GM18505 (cell line): ENCODE results near the gene TACSTD2.
"Not testable (repeated sequence)": the region's sequence is repeated elsewhere in the genome, so short reads cannot be mapped to it uniquely, and the experiment has no call there.

Source experiments
- ATAC-seq: cut with Tn5 transposase; IDR thresholded peaks from one replicate; pipeline ENCODE4 v1.9.1; 2021; ENCODE audit not compliant: unreplicated experiment
- POLR2A ChIP-seq: IDR thresholded peaks from 4 replicates; pipeline ENCODE4 v1.6.1; 2011; ENCODE audit warnings: borderline replicate concordance; ENCODE audit not compliant: insufficient read depth, insufficient read length; ENCODE audit errors: extremely low read depth

TACSTD2 gene

DNA sequence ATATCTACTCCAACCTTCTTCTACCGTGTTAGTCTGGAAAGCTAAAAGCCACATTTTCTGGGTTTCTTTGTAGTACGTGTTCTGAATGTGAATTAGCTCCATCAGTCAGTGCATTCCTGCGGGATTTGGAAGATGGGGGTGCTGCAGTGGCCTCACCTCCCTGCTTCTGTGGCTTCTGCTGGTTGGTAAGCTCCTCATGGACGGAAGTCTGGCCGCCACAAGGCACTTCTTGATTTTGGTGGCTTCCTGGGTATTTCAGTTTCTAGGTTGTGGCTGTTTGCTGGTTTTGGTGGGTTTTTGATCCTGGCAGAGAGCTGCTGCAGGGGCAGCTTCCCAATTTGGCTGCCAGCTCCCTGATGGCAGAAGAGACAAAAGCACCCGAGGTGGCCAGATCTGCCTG, 20.9 kb upstream of the TACSTD2 start:
- ATAC-seq, result no peak
- TF ChIP-seq POLR2A, result no peak

DNA sequence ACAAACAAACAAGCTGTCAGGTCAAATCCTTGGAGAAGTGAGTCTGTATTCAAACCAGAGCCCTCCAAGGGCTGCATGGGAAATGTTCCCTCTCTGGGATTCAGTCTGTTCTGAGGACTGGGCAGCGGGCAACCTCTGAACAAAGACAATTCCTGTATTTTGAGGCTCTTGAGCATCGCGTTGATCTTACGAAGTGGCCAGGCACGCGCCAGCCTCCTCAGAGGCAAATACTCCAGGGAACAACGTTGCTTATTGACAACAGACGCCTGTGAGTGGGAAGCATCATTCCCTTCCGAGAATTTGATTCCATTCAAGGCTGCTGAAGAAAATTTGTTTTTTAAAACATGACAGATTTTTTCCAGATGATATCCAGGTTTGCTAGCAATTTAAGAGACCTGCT, 20.0 kb upstream of the TACSTD2 start:
- no peak for ATAC-seq
- no peak for TF ChIP-seq POLR2A

DNA sequence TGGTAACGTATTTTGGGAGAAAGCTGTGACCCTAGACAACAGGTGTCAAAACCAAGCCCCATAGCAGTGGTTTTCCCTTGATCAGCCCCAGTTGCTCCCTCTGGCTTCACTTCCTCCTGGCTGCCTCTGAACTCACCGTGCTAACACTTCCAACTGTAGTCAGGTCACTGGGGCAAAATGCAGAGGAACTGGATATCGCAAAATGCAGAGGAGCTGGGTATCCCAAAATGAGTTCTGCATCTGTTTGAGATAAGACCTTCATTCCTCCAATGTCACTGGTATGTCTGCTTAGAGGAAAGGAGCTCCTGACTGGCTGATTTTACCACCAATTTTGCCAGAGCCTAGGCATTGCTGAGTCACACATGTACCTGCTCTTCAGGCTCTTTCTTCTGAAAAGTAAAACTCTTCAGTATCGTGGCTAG, 19.6 kb upstream of the TACSTD2 start:
- ATAC-seq, result no peak
- TF ChIP-seq POLR2A, result no peak

DNA sequence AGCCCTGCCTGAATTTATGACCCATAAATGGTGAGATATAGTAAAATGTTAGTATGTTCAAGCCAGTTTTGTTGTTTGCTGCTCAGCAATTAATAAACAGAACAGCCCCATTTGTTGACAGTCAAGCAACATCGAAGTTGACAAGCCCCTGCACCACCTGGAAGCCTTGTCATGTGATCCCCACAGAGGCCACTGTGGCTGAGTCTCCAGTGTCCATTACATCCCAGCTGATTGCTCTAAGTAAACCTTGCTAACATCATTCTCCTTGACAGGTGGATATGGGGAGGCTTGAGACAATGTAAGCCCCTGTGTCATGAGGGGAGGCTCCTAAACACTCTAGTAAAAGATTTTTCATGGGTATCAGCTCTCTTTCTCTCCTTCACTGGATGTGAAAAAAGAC, 17.5 kb upstream of the TACSTD2 start:
- ATAC-seq, result no peak
- TF ChIP-seq POLR2A, result no peak

DNA sequence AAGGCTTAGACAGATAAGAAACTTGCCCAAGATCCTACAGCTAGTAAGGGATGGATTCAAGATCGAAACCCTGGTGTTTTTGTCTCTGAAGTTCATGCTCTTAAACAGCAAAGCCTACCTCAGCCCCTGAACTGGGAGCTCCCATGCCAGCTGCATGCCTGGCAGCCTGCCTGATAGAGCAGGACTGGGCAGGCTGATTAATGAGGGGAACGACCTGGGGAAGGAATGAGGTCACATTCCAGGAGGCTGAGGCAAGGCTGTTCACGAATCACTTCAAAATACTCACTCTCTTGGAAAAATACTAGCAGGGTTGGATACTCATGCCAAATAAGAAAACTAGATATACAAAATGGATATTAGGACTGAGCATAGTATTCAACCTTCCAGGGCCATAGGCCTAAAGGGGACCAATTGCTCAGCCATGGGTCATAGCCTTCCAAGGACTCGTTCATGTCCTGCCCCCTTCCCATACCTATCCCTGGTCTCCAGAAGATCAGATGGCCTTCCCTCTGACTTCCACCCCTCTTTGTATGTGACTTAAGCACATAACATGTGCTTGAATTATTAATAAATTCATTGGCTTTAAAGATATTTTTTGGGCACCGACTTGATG, 15.6 kb upstream of the TACSTD2 start:
- no peak for ATAC-seq
- no peak for TF ChIP-seq POLR2A

DNA sequence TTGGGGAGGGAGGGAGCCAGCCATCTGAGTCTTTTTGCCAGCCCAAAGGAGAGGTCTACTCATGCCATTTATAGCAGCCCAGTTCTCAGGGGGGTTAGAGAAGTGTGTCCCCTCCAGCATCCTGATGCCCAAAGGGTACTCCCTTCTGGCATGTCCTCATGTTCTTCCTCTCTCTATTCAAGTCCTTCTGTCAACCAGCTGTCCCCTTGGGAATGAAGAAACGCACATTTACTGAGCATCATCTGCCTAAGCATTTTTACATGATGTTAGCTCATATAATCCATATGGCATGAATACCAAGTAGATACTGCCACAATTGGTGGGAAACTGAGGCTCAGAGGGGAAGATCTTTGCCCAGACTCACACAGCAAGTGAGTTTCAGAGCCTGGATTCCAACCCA, 14.8 kb upstream of the TACSTD2 start:
- TF ChIP-seq POLR2A, result no peak
- ATAC-seq, result no peak

DNA sequence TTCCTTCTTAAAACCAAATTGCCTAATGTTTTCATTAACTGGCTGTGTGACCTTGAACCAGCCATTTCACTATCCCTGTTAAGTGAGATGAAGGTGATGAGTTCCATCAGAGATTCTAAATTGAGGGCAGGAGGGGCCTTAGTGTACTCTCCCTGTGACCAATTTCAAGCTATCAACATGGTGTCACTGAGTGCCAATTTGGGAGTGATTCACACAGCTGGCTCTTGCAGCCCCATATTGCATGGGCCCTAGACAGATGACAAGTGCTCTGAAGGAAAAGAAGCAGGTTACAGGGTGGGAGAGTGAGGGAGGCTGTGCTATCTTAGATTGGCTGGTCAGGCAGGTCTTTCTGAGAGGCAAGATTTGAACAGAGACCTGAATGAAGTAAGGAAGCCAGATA, 13.0 kb upstream of the TACSTD2 start:
- TF ChIP-seq POLR2A, result no peak
- no peak for ATAC-seq

DNA sequence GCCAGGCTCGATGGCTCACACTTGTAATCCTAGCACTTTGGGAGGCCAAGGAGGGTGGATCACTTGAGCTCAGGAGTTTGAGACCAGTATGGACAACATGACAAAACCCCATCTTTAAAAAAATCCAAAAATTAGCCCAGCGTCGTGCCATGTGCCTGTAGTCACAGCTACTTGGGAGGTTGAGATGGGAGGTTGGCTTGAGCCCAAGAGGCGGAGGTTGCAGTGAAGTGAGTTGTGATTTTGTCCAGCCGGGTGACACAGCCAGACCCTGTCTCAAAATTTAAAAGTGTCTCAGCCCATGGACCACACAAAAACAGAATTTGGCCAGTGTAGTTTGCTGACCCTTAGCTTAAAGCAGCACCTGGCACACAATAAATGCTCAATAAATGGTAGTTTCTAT, 11.3 kb upstream of the TACSTD2 start:
- no peak for TF ChIP-seq POLR2A
- no peak for ATAC-seq

DNA sequence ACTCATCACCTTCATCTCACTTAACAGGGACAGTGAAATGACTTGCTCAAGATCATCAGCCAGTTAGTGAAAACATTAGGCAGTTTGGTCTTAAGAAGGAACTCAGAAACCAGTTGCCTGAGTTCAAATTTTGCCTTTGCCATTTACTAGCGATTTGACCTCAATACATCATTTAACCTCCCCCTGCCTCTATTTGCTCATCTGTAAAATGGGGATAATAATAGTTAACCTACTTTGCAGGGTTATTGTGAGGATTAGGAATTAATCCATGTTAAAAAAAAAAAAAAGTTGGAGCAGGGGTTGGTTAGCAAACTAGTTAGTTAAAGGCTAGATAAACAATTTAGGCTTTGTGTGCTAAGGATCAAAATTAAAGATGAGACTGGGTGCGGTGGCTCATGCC, 10.6 kb upstream of the TACSTD2 start:
- ATAC-seq, result no peak
- TF ChIP-seq POLR2A, result no peak

DNA sequence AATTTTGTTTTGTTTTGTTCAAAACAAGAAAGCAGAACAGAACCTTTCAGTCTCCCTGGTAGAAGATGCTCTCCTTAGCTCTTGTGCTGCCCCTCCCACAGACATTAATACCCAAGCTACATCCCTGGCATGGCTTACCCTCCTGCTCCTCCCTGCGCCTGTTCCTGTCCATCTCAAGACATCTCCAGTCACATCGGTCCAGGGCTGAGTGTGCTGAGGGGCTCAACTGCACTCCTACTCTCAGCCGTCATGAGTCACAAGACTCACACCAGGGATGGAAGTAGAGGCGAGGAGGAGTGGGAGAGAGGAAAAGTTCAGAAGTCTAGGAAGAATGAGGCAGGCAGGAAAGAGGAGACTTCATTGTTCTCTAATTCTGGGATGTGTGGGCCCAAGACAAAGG, 9.2 kb upstream of the TACSTD2 start:
- TF ChIP-seq POLR2A, result no peak
- no peak for ATAC-seq

DNA sequence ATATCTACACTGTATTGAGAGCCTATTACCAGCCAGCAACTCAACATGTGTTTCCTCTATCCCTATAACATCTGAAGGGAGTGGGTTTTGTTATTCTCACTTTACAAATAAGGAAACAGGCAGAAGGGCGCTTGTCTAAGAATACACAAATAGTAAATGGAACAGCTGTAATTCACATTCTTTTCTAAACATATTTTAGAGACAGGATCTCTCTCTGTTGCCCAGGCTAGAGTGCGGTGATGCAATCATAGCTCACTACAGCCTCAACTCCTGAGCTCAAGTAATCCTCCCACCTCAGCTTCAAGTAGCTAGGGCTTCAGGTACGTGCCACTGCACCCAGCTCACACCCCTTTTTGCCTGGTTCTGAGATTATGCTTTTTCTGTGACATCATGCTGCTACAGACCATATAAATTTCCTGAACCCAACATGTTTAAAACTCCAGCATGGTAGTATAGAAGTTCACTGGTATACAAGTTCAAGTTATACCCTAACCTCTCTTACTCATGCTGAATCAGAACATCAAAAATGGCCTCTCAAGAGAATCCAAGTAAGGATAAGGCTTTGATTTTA, 8.6 kb upstream of the TACSTD2 start:
- TF ChIP-seq POLR2A, result no peak
- ATAC-seq, result no peak

DNA sequence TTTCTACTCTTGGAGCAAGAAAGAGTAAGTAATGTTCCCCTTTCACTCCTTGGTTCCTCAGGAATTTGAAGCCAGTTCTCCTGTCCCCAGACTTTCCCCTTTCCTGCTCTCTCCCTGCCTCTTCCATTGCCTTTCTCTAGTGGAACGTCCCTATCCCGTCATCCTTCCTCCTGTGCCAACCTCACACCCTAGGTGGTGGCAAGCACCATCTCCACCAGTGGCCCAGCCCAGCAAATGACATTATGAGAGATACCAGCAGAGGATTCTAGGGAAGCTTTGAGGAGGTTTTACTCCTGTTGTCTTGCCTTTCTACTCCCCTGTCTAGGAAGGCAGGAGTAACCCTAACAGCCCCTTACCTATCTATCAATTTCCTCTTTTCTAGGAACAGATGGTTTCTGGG, 8.1 kb upstream of the TACSTD2 start:
- no peak for ATAC-seq
- no peak for TF ChIP-seq POLR2A

DNA sequence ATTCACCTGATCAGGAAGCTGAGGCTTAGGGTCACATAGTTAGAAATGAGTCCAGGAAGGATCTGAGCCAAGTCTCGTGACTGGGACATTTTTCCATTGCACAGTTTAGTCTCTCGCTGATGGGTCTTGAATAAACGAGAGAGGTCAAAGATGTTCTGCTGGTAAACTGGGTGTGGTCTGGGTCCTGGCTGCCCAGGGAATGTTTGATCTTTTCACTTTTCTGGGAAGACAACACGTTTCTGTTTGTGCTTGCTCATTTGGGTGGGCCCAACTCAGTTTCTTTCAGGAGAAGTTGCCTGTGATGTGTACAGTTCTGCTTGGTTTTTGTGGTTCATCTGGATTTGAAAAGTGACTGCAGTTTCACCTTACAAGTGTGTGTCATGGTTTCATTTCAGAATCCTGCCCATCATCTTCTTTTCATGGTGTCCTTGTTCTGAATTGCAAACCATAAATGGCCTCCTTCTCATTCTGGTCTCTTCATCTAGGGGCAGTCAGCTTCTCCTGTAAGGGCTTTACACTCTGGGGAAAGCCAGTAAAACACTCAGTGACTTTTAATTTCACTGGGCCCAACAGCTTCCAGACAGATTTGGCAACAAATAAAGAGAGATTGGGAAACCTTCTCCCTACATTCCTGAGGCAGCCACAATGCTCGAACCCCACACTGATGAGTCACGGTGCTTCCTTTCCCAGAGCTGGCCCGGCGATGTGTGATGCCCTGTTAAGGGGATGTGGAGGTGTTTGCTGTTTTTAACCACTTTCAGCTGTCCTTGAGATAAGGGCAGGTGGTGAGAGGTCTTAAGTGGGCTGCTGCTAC, 7.2 kb upstream of the TACSTD2 start:
- TF ChIP-seq POLR2A, result no peak
- no peak for ATAC-seq

DNA sequence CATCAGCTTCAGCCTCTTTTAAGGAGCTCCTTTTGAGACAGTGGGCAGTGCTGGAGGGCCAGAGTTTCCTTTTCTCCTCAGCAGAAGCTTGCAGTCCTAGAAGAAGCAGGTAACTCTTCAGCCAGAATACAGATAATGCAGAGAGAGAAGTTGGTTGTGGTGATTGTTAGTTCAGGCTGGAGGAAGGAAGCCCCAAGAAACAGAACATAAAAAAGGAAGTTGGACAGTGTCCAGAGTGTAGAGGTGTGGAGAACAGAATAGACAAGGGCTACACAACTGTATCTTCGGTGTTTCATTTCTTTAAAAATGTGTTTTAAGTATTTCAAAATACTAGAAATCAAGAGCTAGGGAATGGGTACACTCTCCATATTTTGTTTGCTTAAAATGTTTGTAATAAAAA, 6.4 kb upstream of the TACSTD2 start:
- TF ChIP-seq POLR2A, result no peak
- ATAC-seq, result no peak

DNA sequence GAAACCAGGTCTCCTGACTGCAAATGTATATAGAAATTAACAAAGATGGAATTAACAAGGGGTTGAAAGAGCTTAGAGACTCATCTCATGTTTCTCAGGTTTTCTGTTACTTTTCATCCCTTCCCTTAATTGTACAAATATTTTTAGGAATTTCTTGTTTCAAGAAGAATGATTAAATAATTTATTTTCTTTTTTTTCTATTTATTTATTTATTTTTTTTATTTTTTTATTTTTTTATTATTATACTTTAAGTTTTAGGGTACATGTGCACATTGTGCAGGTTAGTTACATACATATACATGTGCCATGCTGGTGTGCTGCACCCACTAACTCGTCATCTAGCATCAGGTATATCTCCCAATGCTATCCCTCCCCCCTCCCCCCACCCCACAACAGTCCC, 5.1 kb upstream of the TACSTD2 start:
- not testable (repeated sequence) for ATAC-seq
